NCI-H187 (cell line): ENCODE measurements around the gene TOM1L2.
"Not testable (repeated sequence)": the region's sequence is repeated elsewhere in the genome, so short reads cannot be mapped to it uniquely, and the experiment has no call there.

Experiments used
- DNase-seq, 2 experiments: peaks; one replicate each; lab custom pipeline; 2025; lab: John Stamatoyannopoulos, UW

TOM1L2 gene

GRCh38 chr17:17970699-17971430 is 1.3 kb downstream of the TOM1L2 start:
- DNase-seq: no peak

GRCh38 chr17:17966399-17966798 is 5.8 kb downstream of the TOM1L2 start:
- DNase-seq: no peak

- DNase-seq: no peak
These were observed 7.0 kb downstream of the TOM1L2 start for GRCh38 chr17:17965152-17965721.

- DNase-seq: no peak
These were observed 7.5 kb downstream of the TOM1L2 start for GRCh38 chr17:17964710-17965109.

- DNase-seq: no peak
These were observed 8.3 kb downstream of the TOM1L2 start for GRCh38 chr17:17963694-17964436.

GRCh38 chr17:17963066-17963465 is 9.1 kb downstream of the TOM1L2 start:
- no peak for DNase-seq

GRCh38 chr17:17960500-17961030 is 11.6 kb downstream of the TOM1L2 start:
- no peak for DNase-seq

- no peak for DNase-seq
These were observed 12.5 kb downstream of the TOM1L2 start for GRCh38 chr17:17959520-17960361.

- DNase-seq: no peak
These were observed 13.2 kb downstream of the TOM1L2 start for GRCh38 chr17:17958982-17959381.

- no peak for DNase-seq
These were observed 14.7 kb downstream of the TOM1L2 start for GRCh38 chr17:17957584-17957916.

- not testable (repeated sequence) for DNase-seq
These were observed 16.3 kb downstream of the TOM1L2 start for GRCh38 chr17:17955790-17956341.

- DNase-seq: no peak
These were observed 18.1 kb downstream of the TOM1L2 start for GRCh38 chr17:17954079-17954478.

GRCh38 chr17:17952691-17953090 is 19.5 kb downstream of the TOM1L2 start:
- DNase-seq: no peak

GRCh38 chr17:17951524-17951923 is 20.7 kb downstream of the TOM1L2 start:
- DNase-seq: no peak

GRCh38 chr17:17950806-17951205 is 21.4 kb downstream of the TOM1L2 start:
- DNase-seq: no peak

GRCh38 chr17:17950347-17950746 is 21.9 kb downstream of the TOM1L2 start:
- DNase-seq: no peak

- DNase-seq: no peak
These were observed 24.2 kb downstream of the TOM1L2 start for GRCh38 chr17:17947966-17948365.

GRCh38 chr17:17947309-17947708 is 24.9 kb downstream of the TOM1L2 start:
- no peak for DNase-seq

GRCh38 chr17:17946093-17946492 is 26.1 kb downstream of the TOM1L2 start:
- DNase-seq: no peak

- DNase-seq: no peak
These were observed 27.5 kb downstream of the TOM1L2 start for GRCh38 chr17:17944743-17945142.

GRCh38 chr17:17944242-17944641 is 28.0 kb downstream of the TOM1L2 start:
- no peak for DNase-seq
